HepG2 (cell line): ENCODE results near the gene ASB16. TPM values are rescaled to one million over a fixed set of nuclear protein-coding genes. Genes with fewer than 3 reads are reported as not detected.

Experiments
- ATF2 ChIP-seq: sonication (generic); formaldehyde crosslinking; IDR thresholded peaks from 2 replicates; pipeline ENCODE4 v1.4.0; 2020; ENCODE audit warnings: missing genetic modification reagents
- BRCA1 ChIP-seq: sonication (generic); formaldehyde crosslinking; IDR thresholded peaks from 2 replicates; pipeline ENCODE4 v1.4.0; 2020; ENCODE audit warnings: missing genetic modification reagents
- CREB1 ChIP-seq, 2 experiments: fragments of 450-650 bp in 1 of 2; IDR thresholded peaks; 2 replicates each; pipeline ENCODE4 v1.6.1; 2016 to 2017; ENCODE audit warnings: control low read depth in 1 of 2, mild to moderate bottlenecking in 1 of 2, missing compliant biosample characterization in 1 of 2, missing genetic modification characterization in 1 of 2
- HIC2 ChIP-seq: sonication (generic); formaldehyde crosslinking; IDR thresholded peaks from 2 replicates; pipeline ENCODE4 v1.9.0; 2022; ENCODE audit warnings: low read depth, missing genetic modification reagents
- HOXD1 ChIP-seq: sonication (generic); formaldehyde crosslinking; IDR thresholded peaks from 2 replicates; pipeline ENCODE4 v1.5.0; 2020; ENCODE audit warnings: missing genetic modification reagents
- SOX13 ChIP-seq, 3 experiments: fragments of 450-650 bp in 1 of 3; sonication (generic) in 1 of 3; formaldehyde crosslinking in 1 of 3; IDR thresholded peaks in 2 of 3; conservative IDR thresholded peaks in 1 of 3; 2 replicates each; pipeline versions ENCODE4 v1.5.0 to v1.6.1; 2016 to 2020; ENCODE audit warnings: antibody characterized with exemption in 1 of 3, mild to moderate bottlenecking in 1 of 3, missing compliant biosample characterization in 1 of 3, missing genetic modification reagents in 1 of 3, moderate library complexity in 1 of 3
- TMF1 ChIP-seq: sonication (generic); formaldehyde crosslinking; IDR thresholded peaks from 2 replicates; pipeline ENCODE4 v1.8.1; 2022; ENCODE audit warnings: low read depth, missing genetic modification reagents
- U2AF1 ChIP-seq: fragments of 200-400 bp; formaldehyde crosslinking; optimal IDR thresholded peaks from 2 replicates; pipeline ENCODE3; 2017; ENCODE audit warnings: mild to moderate bottlenecking, low read depth, low read length
- XRCC5 ChIP-seq: fragments of 200-400 bp; formaldehyde crosslinking; optimal IDR thresholded peaks from 2 replicates; pipeline ENCODE3; 2017; ENCODE audit warnings: mild to moderate bottlenecking, low read length
- ZBTB7A ChIP-seq: sonication (generic); formaldehyde crosslinking; IDR thresholded peaks from 2 replicates; pipeline ENCODE4 v1.8.0; 2022; ENCODE audit warnings: mild to moderate bottlenecking, missing genetic modification reagents
- ZGPAT ChIP-seq: IDR thresholded peaks from 2 replicates; pipeline ENCODE4 v1.6.1; 2016; ENCODE audit warnings: mild to moderate bottlenecking
- ZKSCAN8 ChIP-seq: IDR thresholded peaks from 2 replicates; pipeline ENCODE4 v1.6.1; 2016; ENCODE audit warnings: borderline replicate concordance, missing genetic modification reagents, missing compliant biosample characterization
- ZNF101 ChIP-seq: sonication (generic); formaldehyde crosslinking; IDR thresholded peaks from 2 replicates; pipeline ENCODE4 v1.4.0; 2020; ENCODE audit warnings: mild to moderate bottlenecking, low read depth, missing genetic modification reagents, borderline replicate concordance
- ZNF441 ChIP-seq: sonication (generic); formaldehyde crosslinking; IDR thresholded peaks from 2 replicates; pipeline ENCODE4 v1.7.0; 2021; ENCODE audit warnings: missing genetic modification reagents, borderline replicate concordance
- ZNF562 ChIP-seq: sonication (generic); formaldehyde crosslinking; IDR thresholded peaks from 2 replicates; pipeline ENCODE4 v1.8.0; 2022; ENCODE audit warnings: missing genetic modification reagents, borderline replicate concordance
- ZNF740 ChIP-seq: sonication (generic); formaldehyde crosslinking; IDR thresholded peaks from 2 replicates; pipeline ENCODE4 v1.4.0; 2020; ENCODE audit warnings: missing genetic modification reagents
- ZNF75D ChIP-seq: sonication (generic); formaldehyde crosslinking; IDR thresholded peaks from 2 replicates; pipeline ENCODE4 v1.8.1; 2023; ENCODE audit warnings: missing genetic modification reagents, mild to moderate bottlenecking, borderline replicate concordance
- ZNF790 ChIP-seq: sonication (generic); formaldehyde crosslinking; IDR thresholded peaks from 2 replicates; pipeline ENCODE4 v1.8.0; 2022; ENCODE audit warnings: missing genetic modification reagents, mild to moderate bottlenecking, borderline replicate concordance
- ZSCAN5A ChIP-seq: sonication (generic); formaldehyde crosslinking; IDR thresholded peaks from 2 replicates; pipeline ENCODE4 v1.8.0; 2022; ENCODE audit warnings: mild to moderate bottlenecking, missing genetic modification reagents, borderline replicate concordance
- ZXDC ChIP-seq: sonication (generic); formaldehyde crosslinking; IDR thresholded peaks from 2 replicates; pipeline ENCODE4 v1.5.0; 2020; ENCODE audit warnings: mild to moderate bottlenecking, missing genetic modification reagents
- polyA plus RNA-seq, 8 experiments: library from polyadenylated mRNA; depleted of rRNA in 3 of 8; stranded (reverse) in 7 of 8; unstranded in 1 of 8; fragments of >200 nt; fragmentation: Illumina TruSeq in 4 of 8; extraction: Trizol in 4 of 8; gene quantifications; 2 replicates each; pipeline versions ENCODE4 v1.2.1 to v1.2.3, GENCODE V29; 2011 to 2016; ENCODE audit warnings: low read depth in 4 of 8, missing spikeins in 1 of 8, mixed read lengths in 1 of 8; ENCODE audit not compliant: insufficient read depth in 1 of 8
- total RNA-seq, 5 experiments: library from RNA; depleted of rRNA; stranded (reverse); fragments of >200 nt; fragmentation: Illumina TruSeq; extraction: Trizol; gene quantifications; 2 replicates each; pipeline ENCODE4 v1.2.3, GENCODE V29; 2016; ENCODE audit warnings: low read depth in 1 of 5

Gene ASB16
- total and polyA plus RNA-seq, 2 of the 13 experiments (the other 11 are each of a cell fraction or from before 2014, with no cell fraction given), result 0.07 TPM; not detected in 1

GRCh38 chr17:44124118-44124438 lies 46.4 kb upstream of the ASB16 start (continued):
- TF ChIP-seq ZSCAN5A (no peak), XRCC5 (no peak), ZBTB7A (no peak), ZGPAT (CRISPR knock-in tag) (peak; percentile 30), ATF2 (no peak), ZKSCAN8 (0 out of 2 replicates have a peak, but pooled peaks have one; percentile 1), BRCA1 (CRISPR knock-in tag) (no peak), TMF1 (CRISPR knock-in tag) (no peak), ZNF101 (CRISPR knock-in tag) (peak; percentile 61; the same call in 1 of the 2 replicates), ZNF740 (CRISPR knock-in tag) (no peak), U2AF1 (no peak), ZNF441 (CRISPR knock-in tag) (peak; percentile 76), CREB1 (IDR thresholded peaks at IDR 0.05) (no peak), CREB1 (CRISPR knock-in tag; IDR thresholded peaks at IDR 0.05) (0 out of 2 replicates have a peak, but pooled peaks have one; percentile 28), HIC2 (CRISPR knock-in tag) (0 out of 2 replicates have a peak, but pooled peaks have one; percentile 2), ZNF562 (CRISPR knock-in tag) (no peak), HOXD1 (CRISPR knock-in tag) (no peak), SOX13 (IDR thresholded peaks at IDR 0.05) (no peak), SOX13 (CRISPR knock-in tag; conservative IDR thresholded peaks at IDR 0.05 in 1 of 2, IDR thresholded peaks at IDR 0.05 in 1 of 2) (peak in 1 of 2 experiments; percentile 3; a peak in 1 of 4 replicates), ZNF75D (no peak), ZNF790 (0 out of 2 replicates have a peak, but pooled peaks have one; percentile 2), ZXDC (peak; percentile 11; the same call in 1 of the 2 replicates)
